Kidney (tissue), 14 donors: ENCODE data around the gene P2RX7. TPM values are rescaled to one million over a fixed set of nuclear protein-coding genes. Genes with fewer than 3 reads are reported as not detected.

Source experiments
- DNase-seq, 5 donors: peaks; one replicate each; pipeline ENCODE4 v3.0.0-alpha.2; 2013 to 2020
- FAIRE-seq: peaks from 2 replicates; lab custom pipeline; 2012; peaks lifted over from hg19 to GRCh38; lab: Jason Lieb, UNC
- H3K27ac ChIP-seq, 2 donors: one replicate each; pipeline ENCODE4 v1.7.0; 2013; ENCODE audit warnings: low read depth in 2 of 2, low read length in 2 of 2, inconsistent platforms in 1 of 2
- H3K27me3 ChIP-seq: one replicate; pipeline ENCODE4 v1.7.1; 2013; ENCODE audit warnings: low read length, inconsistent platforms; ENCODE audit not compliant: control insufficient read depth, insufficient read depth
- H3K36me3 ChIP-seq, 3 donors: one replicate each; pipeline versions ENCODE4 v1.7.0 to v1.7.1; 2013; ENCODE audit warnings: low read length in 3 of 3, control low read depth in 1 of 3, inconsistent platforms in 1 of 3; ENCODE audit not compliant: insufficient read depth in 3 of 3, control insufficient read depth in 2 of 3
- H3K4me1 ChIP-seq, 3 donors: one replicate each; pipeline versions ENCODE4 v1.7.0 to v1.7.1; 2013; ENCODE audit warnings: low read length in 3 of 3, inconsistent platforms in 1 of 3, low read depth in 1 of 3; ENCODE audit not compliant: control insufficient read depth in 2 of 3, insufficient read depth in 2 of 3
- H3K4me3 ChIP-seq, 3 donors: one replicate each; pipeline versions ENCODE4 v1.7.0 to v1.8.1; 2013; ENCODE audit warnings: low read length in 3 of 3, control low read depth in 1 of 3, inconsistent platforms in 1 of 3
- H3K9ac ChIP-seq, 3 donors: one replicate each; pipeline versions ENCODE4 v1.7.0 to v1.7.1; 2013; ENCODE audit warnings: low read length in 3 of 3, control low read depth in 1 of 3, inconsistent platforms in 1 of 3
- H3K9me3 ChIP-seq, 3 donors: one replicate each; pipeline versions ENCODE4 v1.7.0 to v1.7.1; 2013; ENCODE audit warnings: low read length in 3 of 3, control low read depth in 1 of 3, inconsistent platforms in 1 of 3; ENCODE audit not compliant: control insufficient read depth in 2 of 3, insufficient read depth in 1 of 3
- CTCF ChIP-seq: IDR thresholded peaks from 3 replicates; pipeline ENCODE4 v1.5.1; 2012; ENCODE audit warnings: mild to moderate bottlenecking, moderate library complexity, borderline replicate concordance; ENCODE audit not compliant: insufficient read depth; ENCODE audit errors: extremely low read depth
- intact Hi-C: fragments of 100-400 bp; cut with DNase I; formaldehyde crosslinking; loops from one replicate; pipeline ENCODE4 v1.11.1; 2022
- polyA plus RNA-seq: library from polyadenylated mRNA; stranded (reverse); fragments of 350-450 nt; fragmentation: Illumina TruSeq; extraction: RNeasy Lipid Tissue Mini Kit (QIAGEN cat#74804); gene quantifications from one replicate; pipeline ENCODE4 v1.2.3, GENCODE V29; 2014; ENCODE audit warnings: low read depth, low replicate concordance; ENCODE audit not compliant: insufficient read depth
- total RNA-seq: library from RNA; stranded (reverse); fragmentation: NEBNext Ultra II Directional; extraction: Animal tissue kit (Norgen Biotek cat#: 25700); gene quantifications from one replicate; pipeline ENCODE4 v1.2.1, GENCODE V29; 2021
- donor health status: control.
- donor health status: control.
- donor health status: control.
- donor health status: control.
- donor health status: control.
- donor health status: DM: yes; HTN: yes; CAD: no.
- donor health status: Normal renal cell carcinoma (clear cell type).

Gene P2RX7
- total and polyA plus RNA-seq, 2 donors from 2014 or later, result 0.45 to 3.5 TPM

- FAIRE-seq (no peak), DNase-seq (no peak)
- no peaks in the 10 kb centered on the region for H3K36me3 ChIP-seq
- H3K4me1 ChIP-seq, result peaks cover 0 to 3% (median 0%) of the 10 kb centered on the region in 3 donors
- no peaks in the 10 kb centered on the region for H3K9me3 ChIP-seq
- H3K27ac ChIP-seq, result no peak overlapping the region
- TF ChIP-seq CTCF, result no peak
- H3K27me3 ChIP-seq, result no peaks in the 10 kb centered on the region
- H3K9ac ChIP-seq, result no peak overlapping the region
- intact Hi-C loops, result no loop called here
- H3K4me3 ChIP-seq, result no peak overlapping the region
Measured at GRCh38 chr12:121186826-121187225, 54.1 kb downstream of the P2RX7 start.

GRCh38 chr12:121187501-121187900 is 54.8 kb downstream of the P2RX7 start:
- intact Hi-C loops, result no loop called here
- DNase-seq, result no peak
- no peaks in the 10 kb centered on the region for H3K36me3 ChIP-seq

GRCh38 chr12:121188227-121188626 is 55.6 kb downstream of the P2RX7 start:
- H3K27ac ChIP-seq, result no peak overlapping the region
- H3K36me3 ChIP-seq, result no peaks in the 10 kb centered on the region
- no peaks in the 10 kb centered on the region for H3K27me3 ChIP-seq
- no peak overlapping the region for H3K9ac ChIP-seq
- no peak for TF ChIP-seq CTCF
- no peak for DNase-seq
- no peak overlapping the region for H3K4me3 ChIP-seq
- intact Hi-C loops, result no loop called here
- peaks cover 0 to 3% (median 0%) of the 10 kb centered on the region in 3 donors for H3K4me1 ChIP-seq
- FAIRE-seq, result no peak
- no peaks in the 10 kb centered on the region for H3K9me3 ChIP-seq

More at GRCh38 chr12:121187501-121187900, 54.8 kb downstream of the P2RX7 start:
- Histone ChIP-seq H3K27ac (no peak overlapping the region), H3K4me3 (no peak overlapping the region), H3K4me1 (peaks cover 0 to 3% (median 0%) of the 10 kb centered on the region in 3 donors), H3K27me3 (no peaks in the 10 kb centered on the region), H3K9ac (no peak overlapping the region), H3K9me3 (no peaks in the 10 kb centered on the region)
- no peak for TF ChIP-seq CTCF
- no peak for FAIRE-seq

GRCh38 chr12:121189131-121189530 is 56.5 kb downstream of the P2RX7 start:
- no peaks in the 10 kb centered on the region for H3K27me3 ChIP-seq
- no peaks in the 10 kb centered on the region for H3K36me3 ChIP-seq
- peaks cover 0 to 3% (median 0%) of the 10 kb centered on the region in 3 donors for H3K4me1 ChIP-seq
- FAIRE-seq, result no peak
- H3K4me3 ChIP-seq, result no peak overlapping the region
- TF ChIP-seq CTCF, result no peak
- H3K27ac ChIP-seq, result no peak overlapping the region
- intact Hi-C loops, result no loop called here
- H3K9me3 ChIP-seq, result no peaks in the 10 kb centered on the region
- DNase-seq, result no peak
- H3K9ac ChIP-seq, result no peak overlapping the region
